Measurements from ENCODE around the gene E4F1. TPM values are rescaled to one million over a fixed set of nuclear protein-coding genes. Genes with fewer than 3 reads are reported as not detected.

Gene E4F1, protein sequence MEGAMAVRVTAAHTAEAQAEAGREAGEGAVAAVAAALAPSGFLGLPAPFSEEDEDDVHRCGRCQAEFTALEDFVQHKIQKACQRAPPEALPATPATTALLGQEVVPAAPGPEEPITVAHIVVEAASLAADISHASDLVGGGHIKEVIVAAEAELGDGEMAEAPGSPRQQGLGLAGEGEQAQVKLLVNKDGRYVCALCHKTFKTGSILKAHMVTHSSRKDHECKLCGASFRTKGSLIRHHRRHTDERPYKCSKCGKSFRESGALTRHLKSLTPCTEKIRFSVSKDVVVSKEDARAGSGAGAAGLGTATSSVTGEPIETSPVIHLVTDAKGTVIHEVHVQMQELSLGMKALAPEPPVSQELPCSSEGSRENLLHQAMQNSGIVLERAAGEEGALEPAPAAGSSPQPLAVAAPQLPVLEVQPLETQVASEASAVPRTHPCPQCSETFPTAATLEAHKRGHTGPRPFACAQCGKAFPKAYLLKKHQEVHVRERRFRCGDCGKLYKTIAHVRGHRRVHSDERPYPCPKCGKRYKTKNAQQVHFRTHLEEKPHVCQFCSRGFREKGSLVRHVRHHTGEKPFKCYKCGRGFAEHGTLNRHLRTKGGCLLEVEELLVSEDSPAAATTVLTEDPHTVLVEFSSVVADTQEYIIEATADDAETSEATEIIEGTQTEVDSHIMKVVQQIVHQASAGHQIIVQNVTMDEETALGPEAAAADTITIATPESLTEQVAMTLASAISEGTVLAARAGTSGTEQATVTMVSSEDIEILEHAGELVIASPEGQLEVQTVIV
- total RNA-seq = 24.7 TPM

GRCh38 chr16:2223221-2223941, at the start of gene E4F1:
Gene E4F1 (plus strand): TSS chr16:2223591. CDS start chr16:2223614, 23 bp downstream.
- peak; percentile 99 for DNase-seq (ENCODE audit: low spot score)

DNA sequence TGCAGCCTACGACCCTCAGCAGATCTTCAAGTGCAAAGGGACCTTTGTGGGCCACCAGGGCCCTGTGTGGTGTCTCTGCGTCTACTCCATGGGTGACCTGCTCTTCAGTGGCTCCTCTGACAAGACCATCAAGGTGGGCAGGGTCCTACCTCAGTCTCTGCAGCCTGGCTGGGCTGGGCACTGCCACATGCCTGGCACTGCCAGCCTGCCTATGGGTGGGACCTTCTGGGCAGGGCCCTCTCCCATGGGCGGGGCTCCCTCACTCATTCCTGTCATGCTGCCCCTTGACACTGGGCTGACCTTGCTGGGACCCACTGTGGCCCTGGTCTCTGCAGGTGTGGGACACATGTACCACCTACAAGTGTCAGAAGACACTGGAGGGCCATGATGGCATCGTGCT, 49.5 kb upstream of the E4F1 start:
- no peak for DNase-seq (ENCODE audit: low spot score)

GRCh38 chr16:2174396-2175131, 48.8 kb upstream of the E4F1 start:
- no peak for DNase-seq (ENCODE audit: low spot score)

DNA sequence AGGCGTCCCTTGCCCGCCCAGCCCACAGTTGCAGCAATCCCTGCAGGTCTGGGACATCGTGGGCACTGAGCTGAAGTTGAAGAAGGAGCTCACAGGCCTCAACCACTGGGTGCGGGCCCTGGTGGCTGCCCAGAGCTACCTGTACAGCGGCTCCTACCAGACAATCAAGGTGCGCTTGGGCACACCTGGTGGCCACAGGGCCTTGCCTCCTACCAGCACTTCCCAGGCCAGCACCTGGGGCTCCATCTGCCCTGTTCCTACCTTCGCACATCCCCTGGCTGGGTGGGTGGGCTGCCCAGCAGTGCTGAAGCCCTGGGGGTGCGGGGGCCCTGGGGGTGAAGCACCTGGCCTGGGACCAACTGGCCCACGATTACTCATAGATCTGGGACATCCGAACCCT, 47.9 kb upstream of the E4F1 start:
- no peak for DNase-seq (ENCODE audit: low spot score)

GRCh38 chr16:2176047-2176446, 47.3 kb upstream of the E4F1 start:
- DNase-seq (ENCODE audit: low spot score) = no peak

DNA sequence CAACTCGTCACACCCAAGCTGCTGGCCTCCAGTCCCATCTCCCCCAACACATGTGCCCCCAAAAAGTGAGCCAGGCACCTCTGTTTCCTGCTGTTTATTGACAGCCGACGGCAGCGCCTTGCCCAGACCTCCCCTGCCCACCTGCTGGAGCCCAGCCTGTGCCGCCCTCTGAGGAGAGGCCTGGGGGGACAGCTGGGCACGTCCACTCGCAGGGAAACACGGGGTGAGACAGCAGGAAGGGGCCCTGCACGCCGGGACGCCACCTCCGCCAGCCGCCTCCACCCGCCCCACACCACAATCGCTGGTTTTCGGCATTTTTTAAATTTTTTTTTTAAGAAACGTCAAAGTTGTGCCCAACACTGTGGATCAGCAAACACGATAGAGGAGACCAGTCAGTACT, 46.3 kb upstream of the E4F1 start:
- DNase-seq (ENCODE audit: low spot score) = no peak

DNA sequence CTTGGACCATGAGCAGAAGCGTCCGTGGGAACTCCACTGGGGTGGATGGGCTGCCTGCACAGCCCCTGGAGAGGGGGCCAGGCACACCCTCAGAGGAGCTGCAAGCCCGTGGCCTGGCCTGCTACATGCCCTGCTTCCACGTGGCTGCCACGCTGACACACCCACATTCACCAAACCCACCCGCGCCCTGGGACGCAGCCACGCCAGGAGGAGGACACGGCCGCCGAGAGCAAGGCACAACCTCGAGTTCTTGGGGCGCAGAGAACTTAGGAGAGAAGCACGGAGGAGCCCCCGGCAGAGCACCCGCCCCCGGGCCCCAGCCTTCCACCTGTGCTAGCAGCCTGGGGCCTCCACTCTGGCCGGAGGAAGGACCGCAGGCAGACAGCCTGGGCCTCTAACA, 45.8 kb upstream of the E4F1 start:
- no peak for DNase-seq (ENCODE audit: low spot score)

DNA sequence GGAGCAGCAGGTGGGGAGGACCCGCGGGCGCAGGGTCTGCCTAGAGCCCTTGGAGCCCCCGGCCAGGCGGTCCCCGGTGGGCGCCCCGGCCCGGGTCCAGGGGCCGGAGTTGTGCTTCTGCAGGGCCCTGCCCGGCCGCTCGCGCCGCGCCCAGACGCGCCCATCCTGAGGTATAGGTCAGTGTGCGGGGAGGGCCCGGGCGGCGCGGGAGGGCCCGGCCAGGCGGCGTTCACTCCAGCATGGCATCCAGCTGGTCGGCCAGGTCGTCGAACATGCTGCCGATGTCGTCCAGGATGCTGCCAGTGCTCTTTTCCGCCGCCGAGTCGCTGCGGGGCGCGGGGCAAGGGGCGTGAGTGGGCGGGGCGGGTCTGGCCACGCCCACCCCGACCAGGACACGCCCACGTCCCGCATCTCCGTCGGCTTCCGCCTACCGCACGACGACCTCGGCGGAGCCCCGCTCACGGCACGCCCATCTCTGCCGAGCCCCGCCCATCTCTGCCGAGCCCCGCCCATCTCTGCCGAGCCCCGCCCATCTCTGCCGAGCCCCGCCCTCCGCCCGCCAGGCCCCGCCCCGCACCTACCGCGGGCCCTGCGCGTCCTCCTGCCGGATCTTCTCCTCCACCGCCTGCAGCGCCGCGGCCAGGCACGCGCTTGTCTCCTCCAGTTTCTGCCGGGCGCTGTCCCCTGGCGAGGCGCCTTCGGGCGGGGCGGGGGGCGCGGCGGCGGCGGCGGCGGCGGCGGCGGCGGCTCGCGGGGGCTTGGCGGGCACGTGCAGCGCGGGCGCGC, 44.9 kb upstream of the E4F1 start:
- DNase-seq (ENCODE audit: low spot score) = no peak

DNA sequence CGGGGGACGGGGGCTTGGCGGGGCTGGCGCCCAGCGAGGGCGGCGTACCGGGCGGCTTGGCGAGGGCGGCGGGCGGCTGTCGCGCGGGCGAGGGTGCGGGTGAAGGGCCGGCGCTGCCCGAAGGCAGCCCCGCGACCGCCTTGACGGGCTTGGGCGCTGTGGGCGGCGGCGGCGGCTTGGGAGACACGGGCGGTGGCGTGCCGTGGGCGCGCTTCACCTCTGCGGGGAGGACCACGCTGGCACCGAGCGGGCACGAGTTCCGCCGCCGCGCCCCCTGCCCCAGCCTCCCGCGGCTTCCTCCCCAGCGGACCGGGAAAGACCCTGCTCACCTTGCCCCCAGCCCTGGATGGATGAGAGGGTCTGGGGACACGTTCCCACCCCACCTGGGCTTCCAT, 44.3 kb upstream of the E4F1 start:
- no peak for DNase-seq (ENCODE audit: low spot score)

DNA sequence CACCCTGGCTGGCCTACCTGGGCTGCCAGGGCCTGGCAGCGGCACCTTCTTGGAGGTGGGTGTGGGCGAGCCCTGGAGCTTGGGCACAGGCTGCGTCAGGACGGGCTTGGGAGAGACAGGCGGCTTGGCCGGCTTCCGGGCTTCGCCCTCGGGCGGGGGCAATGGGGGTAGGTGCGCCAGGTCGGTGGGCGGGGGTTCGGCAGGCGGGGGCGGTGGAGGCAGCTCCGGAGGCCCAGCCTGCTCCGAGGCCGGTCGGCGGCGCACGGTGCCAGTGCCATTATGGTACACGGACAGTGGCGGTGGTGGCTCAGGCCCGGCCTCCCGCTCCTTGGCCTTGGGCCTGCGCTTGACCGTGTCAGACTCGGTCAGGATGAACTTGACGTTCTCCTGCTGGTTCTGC, 43.8 kb upstream of the E4F1 start:
- DNase-seq (ENCODE audit: low spot score) = no peak

DNA sequence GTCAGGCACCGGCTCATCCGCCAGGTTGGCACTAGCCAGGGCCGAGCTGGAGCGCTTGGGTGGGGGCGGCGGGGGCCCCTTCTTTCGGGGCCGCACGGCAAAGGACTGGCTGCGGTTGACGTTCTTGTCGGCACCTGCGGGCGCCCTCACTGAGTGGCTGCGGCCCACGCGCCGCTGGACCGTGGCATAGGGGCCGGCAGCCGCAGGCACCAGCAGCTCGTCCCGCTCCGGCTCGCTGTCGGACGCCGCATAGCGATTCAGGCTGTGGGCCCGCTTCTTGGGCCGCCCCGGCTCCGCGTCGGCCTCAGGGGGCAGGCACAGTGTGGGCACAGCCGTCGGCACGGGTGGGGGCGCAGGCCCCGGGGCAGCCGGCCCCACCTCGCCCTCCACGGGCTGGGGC, 42.9 kb upstream of the E4F1 start:
- DNase-seq (ENCODE audit: low spot score) = no peak

- no peak for DNase-seq (ENCODE audit: low spot score)
These were observed 42.1 kb upstream of the E4F1 start for GRCh38 chr16:2180962-2181923.

DNA sequence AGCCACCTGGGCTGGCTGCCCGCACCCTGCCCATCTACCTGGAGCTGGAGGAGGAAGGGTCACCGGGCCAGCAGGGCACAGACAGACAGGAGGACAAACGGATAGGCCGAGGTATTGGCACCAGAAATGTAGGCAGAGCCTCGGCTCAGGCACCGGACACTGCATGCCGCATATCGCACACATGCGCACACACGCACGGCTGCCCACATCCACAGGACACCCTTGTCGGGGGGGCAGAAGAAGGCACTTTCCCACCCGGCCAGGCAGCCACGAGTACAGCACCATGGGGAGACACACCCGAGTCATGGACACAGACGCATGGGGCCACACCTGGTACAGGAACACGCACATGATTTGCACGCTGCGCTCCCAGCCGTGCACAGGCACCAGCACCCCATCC, 41.4 kb upstream of the E4F1 start:
- DNase-seq (ENCODE audit: low spot score) = no peak

- no peak for DNase-seq (ENCODE audit: low spot score)
These were observed 39.7 kb upstream of the E4F1 start for GRCh38 chr16:2183671-2184070.

DNA sequence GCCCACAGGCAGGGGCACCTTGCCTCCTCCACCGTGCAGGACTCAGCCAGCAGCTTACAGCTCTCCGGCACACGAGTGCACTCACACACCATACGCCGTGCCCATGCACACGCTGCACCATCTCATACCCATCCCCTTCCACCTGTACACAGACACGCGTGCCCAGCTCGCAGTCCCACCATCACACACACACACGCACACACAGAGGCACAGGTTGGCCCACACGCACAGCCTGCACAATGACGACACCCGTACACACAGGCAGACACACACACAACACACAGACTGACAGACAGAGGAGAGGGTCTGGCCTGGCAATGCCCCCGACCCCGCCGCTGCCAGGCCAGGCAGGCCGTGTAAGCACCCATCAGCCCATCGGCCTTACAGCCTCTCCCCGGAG, 39.0 kb upstream of the E4F1 start:
- no peak for DNase-seq (ENCODE audit: low spot score)

- DNase-seq (ENCODE audit: low spot score) = no peak
These were observed 38.4 kb upstream of the E4F1 start for GRCh38 chr16:2184962-2185361.

DNA sequence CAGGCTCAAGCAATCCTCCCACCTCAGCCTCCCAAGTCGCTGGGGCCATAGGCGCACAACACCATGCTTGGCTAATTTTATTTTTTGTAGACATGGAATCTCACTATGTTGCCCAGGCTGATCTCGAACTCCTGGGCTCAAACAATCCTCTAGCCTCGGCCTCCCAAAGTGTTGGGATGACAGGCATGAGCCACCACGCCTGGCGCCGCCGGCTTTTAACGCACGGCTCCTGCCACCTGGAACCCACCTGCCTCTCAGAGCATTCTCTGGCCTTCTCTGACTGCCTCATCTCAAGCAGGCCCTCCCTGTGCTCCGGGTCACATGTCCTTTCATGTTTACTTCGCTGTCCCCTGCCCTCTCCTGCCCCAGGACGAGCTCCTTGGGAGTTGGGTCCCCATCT, 37.3 kb upstream of the E4F1 start:
- no peak for DNase-seq (ENCODE audit: low spot score)

- no peak for DNase-seq (ENCODE audit: low spot score)
These were observed 36.9 kb upstream of the E4F1 start for GRCh38 chr16:2186505-2186904.

DNA sequence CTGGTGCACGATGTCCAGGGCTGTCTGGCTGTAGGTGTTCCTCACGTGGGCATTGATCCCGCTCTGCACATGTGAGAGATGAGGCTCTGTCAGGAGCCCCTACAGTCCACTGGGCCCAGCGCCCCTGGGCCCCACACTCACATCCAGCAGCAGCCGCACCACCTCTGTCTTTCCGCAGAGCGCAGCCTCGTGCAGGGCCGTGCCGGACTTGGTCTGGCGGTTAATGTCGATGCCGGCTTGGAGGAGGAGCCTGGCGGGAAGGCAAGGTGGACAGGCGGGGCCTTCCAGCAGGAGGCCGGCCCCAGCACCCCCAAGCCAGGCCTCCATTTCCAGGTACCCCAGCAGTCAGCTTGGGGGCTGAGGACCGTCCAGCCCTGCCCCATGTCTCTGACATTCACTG, 36.2 kb upstream of the E4F1 start:
- DNase-seq (ENCODE audit: low spot score) = no peak

DNA sequence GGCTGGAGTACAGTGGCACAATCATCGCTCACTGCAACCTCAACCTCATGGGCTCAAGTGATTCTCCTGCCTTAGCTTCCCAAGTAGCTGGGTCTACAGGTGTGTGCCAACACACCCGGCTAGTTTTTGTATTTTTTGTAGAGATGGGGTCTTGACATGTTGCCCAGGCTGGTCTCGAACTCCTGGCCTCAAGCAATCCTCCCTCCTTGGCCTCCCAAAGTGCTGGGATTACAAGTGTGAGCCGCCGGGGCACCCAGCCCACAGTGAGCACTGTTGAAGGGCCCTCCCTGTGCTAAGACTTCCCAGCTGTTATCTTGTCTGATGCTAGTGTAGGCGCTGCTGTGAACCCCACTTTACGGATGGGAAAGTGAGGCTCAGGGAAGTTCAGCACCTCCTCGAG, 35.0 kb upstream of the E4F1 start:
- no peak for DNase-seq (ENCODE audit: low spot score)

All from ureter (tissue), 1 donor.